Transverse colon (tissue), 4 donors: ENCODE data around the gene PAX7. TPM values are rescaled to one million over a fixed set of nuclear protein-coding genes. Genes with fewer than 3 reads are reported as not detected.
A peak's percentile ranks its signal among the peaks of the same experiment; 100 is the strongest.

Experiments used
- DNase-seq: peaks from one replicate; pipeline ENCODE4 v3.0.0-alpha.2; 2019
- H3K27ac ChIP-seq, 4 donors: fragments of 200-600 bp; sonication (generic); 2 replicates each; pipeline ENCODE4 v1.5.1; 2016 to 2018; ENCODE audit warnings: inconsistent platforms in 4 of 4
- H3K27me3 ChIP-seq: fragments of 200-600 bp; sonication (generic); 2 replicates; pipeline ENCODE4 v1.5.1; 2017; ENCODE audit warnings: inconsistent platforms
- H3K36me3 ChIP-seq, 4 donors: fragments of 200-600 bp; sonication (generic); 2 replicates each; pipeline ENCODE4 v1.5.1; 2017 to 2019; ENCODE audit warnings: inconsistent platforms in 4 of 4
- H3K4me1 ChIP-seq, 4 donors: fragments of 200-600 bp; sonication (generic); 2 replicates each; pipeline ENCODE4 v1.5.1; 2017 to 2020; ENCODE audit warnings: inconsistent platforms in 4 of 4
- H3K4me3 ChIP-seq, 4 donors: fragments of 200-600 bp; sonication (generic); 1 replicate in 1 of 4; 2 replicates in 3 of 4; pipeline versions ENCODE4 v1.5.1 to v1.6.1; 2017 to 2019; ENCODE audit warnings: inconsistent platforms in 4 of 4
- H3K9me3 ChIP-seq, 2 donors: fragments of 200-600 bp; sonication (generic); 2 replicates each; pipeline ENCODE4 v1.5.1; 2017 to 2019; ENCODE audit warnings: inconsistent platforms in 2 of 2
- EP300 ChIP-seq: sonication (generic); formaldehyde crosslinking; IDR thresholded peaks from one replicate; pipeline ENCODE4 v1.6.1; 2017; ENCODE audit warnings: antibody characterized with exemption, low read depth
- POLR2A ChIP-seq: fragments of 450-650 bp; IDR thresholded peaks from one replicate; pipeline ENCODE4 v1.6.1; 2016; ENCODE audit warnings: antibody characterized with exemption, mild to moderate bottlenecking, moderate library complexity
- POLR2AphosphoS5 ChIP-seq, 3 donors: sonication (generic); formaldehyde crosslinking; IDR thresholded peaks; one replicate each; pipeline ENCODE4 v1.6.1; 2016; ENCODE audit warnings: antibody characterized with exemption in 3 of 3
- WGBS, 2 donors: methylation state at CpG; one replicate each; pipeline ENCODE4 v1.1.5; 2018; ENCODE audit warnings: low coverage in 1 of 2; 5-methylcytosine and 5-hydroxymethylcytosine counted together
- in situ Hi-C, 4 donors: fragments of 200-750 bp; cut with MboI; loops; one replicate each; pipeline versions ENCODE4 v1.15.0 to v1.15.1; 2017; ENCODE audit warnings: low sequenced_read_pairs in 3 of 4, low pct_ligation_motif_present in 1 of 4, low pct_unique_long_range_greater_than_20kb in 1 of 4
- intact Hi-C: fragments of 100-400 bp; cut with DNase I; formaldehyde crosslinking; loops from one replicate; pipeline ENCODE4 v1.15.1; 2023; ENCODE audit warnings: low total_unique reads
- total RNA-seq, 4 donors: library from RNA; depleted of rRNA; stranded (reverse); fragments of >200 nt; gene quantifications; one replicate each; pipeline ENCODE4 v1.1.0, GENCODE V29; 2016
- TF ChIP-seq, protein P1 (sequence below), 5 experiments: fragments of 200-600 bp in 3 of 5; fragments of 450-650 bp in 2 of 5; sonication (generic) in 3 of 5; IDR thresholded peaks; 1 replicate in 2 of 5; 2 replicates in 3 of 5; pipeline ENCODE4 v1.5.1; 2016 to 2017; ENCODE audit warnings: antibody characterized with exemption in 5 of 5, inconsistent platforms in 3 of 5, mild to moderate bottlenecking in 2 of 5, moderate library complexity in 1 of 5

The PAX7 gene
- total RNA-seq, 4 donors from 2014 or later, result not detected

DNA sequence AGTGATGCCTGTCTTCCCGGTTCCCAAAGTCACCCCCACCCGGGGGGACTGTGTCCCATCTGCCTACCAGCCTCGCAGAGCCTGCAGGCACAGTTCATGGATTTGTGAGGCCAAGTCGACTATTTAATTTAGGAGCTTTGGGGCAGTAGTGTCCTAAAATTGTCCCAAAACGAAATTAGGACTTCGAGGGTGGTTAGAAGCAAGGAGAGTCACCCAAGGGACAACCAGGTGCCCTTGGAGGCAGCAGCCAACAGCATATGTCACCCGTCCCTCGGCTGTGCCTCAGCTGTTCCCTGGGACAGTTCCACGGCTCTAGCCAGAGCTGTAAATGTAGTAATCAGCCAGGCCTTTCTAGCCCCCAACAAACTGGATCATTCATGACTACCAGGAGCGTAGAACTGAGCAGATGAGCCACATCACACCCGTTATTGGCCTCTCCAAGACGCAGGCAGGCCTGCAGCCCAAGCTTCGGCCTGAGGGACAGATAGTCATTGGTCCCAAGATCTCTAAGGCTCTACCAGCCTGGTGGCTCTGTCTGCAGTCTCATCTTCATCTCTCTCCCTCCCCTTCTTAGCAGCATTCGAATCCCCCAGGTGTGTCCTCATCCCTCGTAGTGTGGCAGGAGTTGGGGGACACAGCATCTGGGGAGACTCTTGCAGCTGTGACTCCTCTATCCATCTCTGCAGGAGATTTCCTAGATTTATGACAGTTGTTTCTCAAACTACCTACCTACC is 2.9 kb downstream of the PAX7 start:
- 7% methylated on average over 15 of the region's 15 CpGs; no CpG with 5 or more reads in 1 of the 2 donors for WGBS, 2 donors
- peaks cover 0 to 14% (median 8%) of the 10 kb centered on the region in 4 donors for H3K4me1 ChIP-seq

DNA sequence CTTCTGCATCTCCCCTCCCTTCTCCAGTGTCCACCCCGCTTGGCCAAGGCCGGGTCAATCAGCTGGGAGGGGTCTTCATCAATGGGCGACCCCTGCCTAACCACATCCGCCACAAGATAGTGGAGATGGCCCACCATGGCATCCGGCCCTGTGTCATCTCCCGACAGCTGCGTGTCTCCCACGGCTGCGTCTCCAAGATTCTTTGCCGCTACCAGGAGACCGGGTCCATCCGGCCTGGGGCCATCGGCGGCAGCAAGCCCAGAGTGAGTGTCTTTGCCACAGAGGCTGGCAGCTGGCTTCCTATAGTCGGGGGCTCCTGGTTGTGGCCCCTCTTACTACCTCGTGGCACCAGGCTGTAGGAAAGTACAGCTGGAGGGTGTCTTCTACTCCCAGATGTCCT is 3.6 kb downstream of the PAX7 start:
- TF ChIP-seq POLR2A (no peak), POLR2AphosphoS5 (IDR thresholded peaks at IDR 0.05) (no peak), EP300 (no peak)
- TF ChIP-seq, protein P1, sequence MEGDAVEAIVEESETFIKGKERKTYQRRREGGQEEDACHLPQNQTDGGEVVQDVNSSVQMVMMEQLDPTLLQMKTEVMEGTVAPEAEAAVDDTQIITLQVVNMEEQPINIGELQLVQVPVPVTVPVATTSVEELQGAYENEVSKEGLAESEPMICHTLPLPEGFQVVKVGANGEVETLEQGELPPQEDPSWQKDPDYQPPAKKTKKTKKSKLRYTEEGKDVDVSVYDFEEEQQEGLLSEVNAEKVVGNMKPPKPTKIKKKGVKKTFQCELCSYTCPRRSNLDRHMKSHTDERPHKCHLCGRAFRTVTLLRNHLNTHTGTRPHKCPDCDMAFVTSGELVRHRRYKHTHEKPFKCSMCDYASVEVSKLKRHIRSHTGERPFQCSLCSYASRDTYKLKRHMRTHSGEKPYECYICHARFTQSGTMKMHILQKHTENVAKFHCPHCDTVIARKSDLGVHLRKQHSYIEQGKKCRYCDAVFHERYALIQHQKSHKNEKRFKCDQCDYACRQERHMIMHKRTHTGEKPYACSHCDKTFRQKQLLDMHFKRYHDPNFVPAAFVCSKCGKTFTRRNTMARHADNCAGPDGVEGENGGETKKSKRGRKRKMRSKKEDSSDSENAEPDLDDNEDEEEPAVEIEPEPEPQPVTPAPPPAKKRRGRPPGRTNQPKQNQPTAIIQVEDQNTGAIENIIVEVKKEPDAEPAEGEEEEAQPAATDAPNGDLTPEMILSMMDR (IDR thresholded peaks at IDR 0.05), result no peak
- no peak overlapping the region for H3K4me3 ChIP-seq
- H3K4me1 ChIP-seq, result peaks cover 0 to 14% (median 8%) of the 10 kb centered on the region in 4 donors
- no peak overlapping the region for H3K27ac ChIP-seq
- DNase-seq, result no peak
- in situ Hi-C loops, result no loop called here
- H3K27me3 ChIP-seq, result peaks cover 100% of the 10 kb centered on the region
- no peaks in the 10 kb centered on the region for H3K36me3 ChIP-seq
- intact Hi-C loops, result no loop called here
- WGBS, 2 donors, result 13% methylated on average over 14 of the region's 16 CpGs; no CpG with 5 or more reads in 1 of the 2 donors
- no peaks in the 10 kb centered on the region for H3K9me3 ChIP-seq

More for the DNA sequence above, 2.9 kb downstream of the PAX7 start:
- intact Hi-C loops, result no loop called here
- TF ChIP-seq, protein P1 (IDR thresholded peaks at IDR 0.05), result no peak
- no peak for TF ChIP-seq EP300
- TF ChIP-seq POLR2A, result no peak
- TF ChIP-seq POLR2AphosphoS5 (IDR thresholded peaks at IDR 0.05), result peak in 1 of 3 donors; percentile 19
- in situ Hi-C loops, result no loop called here
- Histone ChIP-seq H3K9me3 (no peaks in the 10 kb centered on the region), H3K27ac (no peak overlapping the region), H3K4me3 (no peak overlapping the region), H3K36me3 (no peaks in the 10 kb centered on the region), H3K27me3 (peaks cover 100% of the 10 kb centered on the region)
- no peak for DNase-seq

DNA sequence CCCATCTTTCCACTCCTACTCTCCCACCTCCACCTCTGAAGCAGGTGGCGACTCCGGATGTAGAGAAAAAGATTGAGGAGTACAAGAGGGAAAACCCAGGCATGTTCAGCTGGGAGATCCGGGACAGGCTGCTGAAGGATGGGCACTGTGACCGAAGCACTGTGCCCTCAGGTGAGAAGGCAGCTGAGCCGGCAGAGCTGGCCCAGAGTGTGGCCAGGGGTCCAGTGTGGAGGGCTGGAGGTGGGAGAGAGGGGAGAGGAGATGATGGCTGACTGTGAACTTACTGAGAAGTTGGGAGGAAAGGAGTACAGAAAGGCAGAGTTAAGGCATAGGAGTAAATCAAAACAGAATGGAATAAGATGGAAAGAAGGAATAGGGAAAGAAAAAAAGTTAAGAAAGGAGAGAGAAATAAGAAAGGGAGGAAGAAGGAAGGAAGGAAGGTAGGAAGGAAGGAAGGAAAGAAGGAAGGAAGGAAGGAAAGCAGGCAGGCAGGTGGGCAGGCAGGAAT is 4.5 kb downstream of the PAX7 start:
- no peak for TF ChIP-seq POLR2AphosphoS5 (IDR thresholded peaks at IDR 0.05)
- no peak for TF ChIP-seq EP300
- TF ChIP-seq, protein P1 (IDR thresholded peaks at IDR 0.05), result no peak
- no peak for TF ChIP-seq POLR2A
- Histone ChIP-seq H3K9me3 (no peaks in the 10 kb centered on the region), H3K27ac (no peak overlapping the region), H3K4me1 (peaks cover 0 to 16% (median 8%) of the 10 kb centered on the region in 4 donors), H3K36me3 (no peaks in the 10 kb centered on the region), H3K27me3 (peaks cover 100% of the 10 kb centered on the region), H3K4me3 (no peak overlapping the region)
- DNase-seq, result no peak
- in situ Hi-C loops, result no loop called here
- 6% methylated on average over 5 of the region's 5 CpGs; no CpG with 5 or more reads in 1 of the 2 donors for WGBS, 2 donors
- intact Hi-C loops, result no loop called here

DNA sequence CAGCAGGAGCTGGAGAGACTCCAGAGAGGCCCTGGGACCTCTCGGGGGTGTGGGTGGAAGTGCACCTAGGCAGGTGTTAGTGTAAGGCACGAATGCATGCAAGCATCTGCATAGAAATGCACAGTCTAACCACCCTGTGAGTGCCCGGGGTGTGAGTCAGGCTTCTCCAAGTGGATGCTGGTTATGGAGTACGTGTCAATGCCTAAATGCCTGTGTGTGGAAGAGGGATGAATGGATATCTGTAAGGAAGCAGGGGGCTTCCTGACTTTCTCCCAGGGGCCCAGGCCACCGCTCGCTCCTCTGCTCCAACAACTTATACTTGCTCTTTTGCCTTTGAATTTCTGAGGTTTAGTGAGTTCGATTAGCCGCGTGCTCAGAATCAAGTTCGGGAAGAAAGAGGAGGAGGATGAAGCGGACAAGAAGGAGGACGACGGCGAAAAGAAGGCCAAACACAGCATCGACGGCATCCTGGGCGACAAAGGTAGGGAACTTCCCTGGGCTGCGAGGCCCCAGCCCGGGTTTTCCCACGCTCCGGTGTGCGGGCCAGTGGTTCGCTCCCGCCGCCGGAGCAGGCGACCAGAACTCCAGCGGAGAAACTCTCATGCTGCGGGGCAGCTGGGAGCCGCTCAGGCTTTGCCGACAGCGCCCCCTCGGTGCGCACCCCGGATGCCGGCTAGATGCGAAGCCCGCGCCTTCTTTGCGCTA is 5.4 kb downstream of the PAX7 start:
- Histone ChIP-seq H3K36me3 (no peaks in the 10 kb centered on the region), H3K27me3 (peaks cover 100% of the 10 kb centered on the region), H3K27ac (no peak overlapping the region), H3K4me1 (peaks cover 0 to 13% (median 4%) of the 10 kb centered on the region in 4 donors), H3K4me3 (no peak overlapping the region), H3K9me3 (no peaks in the 10 kb centered on the region)
- intact Hi-C loops (no loop called here), in situ Hi-C loops (no loop called here)
- WGBS, 2 donors, result 7 to 10% methylated on average over 5 to 38 of the region's 40 CpGs
- DNase-seq, result no peak
- TF ChIP-seq POLR2A (no peak), EP300 (no peak)
